HUES6 (cell line): ENCODE results near the gene PLA2G6.

Source experiments
- H3K27ac ChIP-seq: 2 replicates; pipeline ENCODE4 v1.7.0; 2013; ENCODE audit warnings: low read depth, mild to moderate bottlenecking, low read length, inconsistent platforms
- H3K27me3 ChIP-seq: 2 replicates; pipeline ENCODE4 v1.6.1; 2013; ENCODE audit warnings: low read length; ENCODE audit not compliant: control insufficient read depth, insufficient read depth
- H3K36me3 ChIP-seq: 2 replicates; pipeline ENCODE4 v1.6.1; 2013; ENCODE audit warnings: low read length; ENCODE audit not compliant: control insufficient read depth, insufficient read depth
- H3K4me1 ChIP-seq: 2 replicates; pipeline ENCODE4 v1.6.1; 2013; ENCODE audit warnings: low read length; ENCODE audit not compliant: control insufficient read depth, insufficient read depth
- H3K4me3 ChIP-seq: 2 replicates; pipeline ENCODE4 v1.5.1; 2013; ENCODE audit warnings: low read depth, low read length
- H3K9ac ChIP-seq: one replicate; pipeline ENCODE4 v1.6.1; 2013; ENCODE audit warnings: mild to moderate bottlenecking, low read length
- H3K9me3 ChIP-seq: 2 replicates; pipeline ENCODE4 v1.6.1; 2013; ENCODE audit warnings: low read depth, low read length; ENCODE audit not compliant: control insufficient read depth, insufficient read depth

PLA2G6 gene

GRCh38 chr22:38212442-38212841 lies 30.8 kb upstream of the PLA2G6 start:
- no peaks in the 10 kb centered on the region for H3K9me3 ChIP-seq
- H3K36me3 ChIP-seq = no peaks in the 10 kb centered on the region
- no peak overlapping the region for H3K27ac ChIP-seq
- no peak overlapping the region for H3K4me3 ChIP-seq
- no peak overlapping the region for H3K9ac ChIP-seq
- peaks cover 17% of the 10 kb centered on the region for H3K4me1 ChIP-seq
- peaks cover 15% of the 10 kb centered on the region for H3K27me3 ChIP-seq

GRCh38 chr22:38211556-38211955 lies 29.9 kb upstream of the PLA2G6 start:
- Histone ChIP-seq H3K27me3 (peaks cover 15% of the 10 kb centered on the region), H3K36me3 (no peaks in the 10 kb centered on the region), H3K4me3 (no peak overlapping the region), H3K9ac (no peak overlapping the region), H3K9me3 (no peaks in the 10 kb centered on the region), H3K27ac (no peak overlapping the region), H3K4me1 (peaks cover 17% of the 10 kb centered on the region)

- Histone ChIP-seq H3K9me3 (no peaks in the 10 kb centered on the region), H3K9ac (no peak overlapping the region), H3K27me3 (peaks cover 9% of the 10 kb centered on the region), H3K27ac (no peak overlapping the region), H3K4me1 (peaks cover under 1% of the 10 kb centered on the region; the same call in 1 of the 2 replicates), H3K4me3 (no peak overlapping the region), H3K36me3 (no peaks in the 10 kb centered on the region)
Measured at GRCh38 chr22:38208551-38208968, 26.9 kb upstream of the PLA2G6 start.

- no peak overlapping the region for H3K27ac ChIP-seq
- H3K36me3 ChIP-seq = no peaks in the 10 kb centered on the region
- no peak overlapping the region for H3K9ac ChIP-seq
- H3K27me3 ChIP-seq = peaks cover 4% of the 10 kb centered on the region; the same call in 1 of the 2 replicates
- H3K9me3 ChIP-seq = no peaks in the 10 kb centered on the region
- no peaks in the 10 kb centered on the region for H3K4me1 ChIP-seq
- H3K4me3 ChIP-seq = no peak overlapping the region
Measured at GRCh38 chr22:38207898-38208432, 26.3 kb upstream of the PLA2G6 start.

- Histone ChIP-seq H3K9ac (no peak overlapping the region), H3K36me3 (no peaks in the 10 kb centered on the region), H3K27ac (no peak overlapping the region), H3K4me3 (no peak overlapping the region), H3K4me1 (peaks cover 5% of the 10 kb centered on the region; the same call in 1 of the 2 replicates), H3K27me3 (peaks cover 4% of the 10 kb centered on the region; the same call in 1 of the 2 replicates), H3K9me3 (no peaks in the 10 kb centered on the region)
Measured at GRCh38 chr22:38205261-38206128, 23.9 kb upstream of the PLA2G6 start.

GRCh38 chr22:38204784-38205183 lies 23.2 kb upstream of the PLA2G6 start:
- no peak overlapping the region for H3K4me3 ChIP-seq
- H3K27ac ChIP-seq = no peak overlapping the region
- H3K4me1 ChIP-seq = peaks cover 5% of the 10 kb centered on the region; the same call in 1 of the 2 replicates

GRCh38 chr22:38203855-38204514 lies 22.4 kb upstream of the PLA2G6 start:
- Histone ChIP-seq H3K9ac (no peak overlapping the region), H3K4me1 (peaks cover 5% of the 10 kb centered on the region; the same call in 1 of the 2 replicates), H3K36me3 (no peaks in the 10 kb centered on the region)

More at GRCh38 chr22:38204784-38205183, 23.2 kb upstream of the PLA2G6 start:
- Histone ChIP-seq H3K27me3 (peaks cover 4% of the 10 kb centered on the region; the same call in 1 of the 2 replicates), H3K36me3 (no peaks in the 10 kb centered on the region), H3K9me3 (no peaks in the 10 kb centered on the region), H3K9ac (no peak overlapping the region)

GRCh38 chr22:38203090-38203810 lies 21.6 kb upstream of the PLA2G6 start:
- Histone ChIP-seq H3K36me3 (no peaks in the 10 kb centered on the region), H3K4me1 (peaks cover 5% of the 10 kb centered on the region; the same call in 1 of the 2 replicates), H3K4me3 (peak overlapping the region; percentile 95), H3K27ac (no peak overlapping the region), H3K9ac (peak overlapping the region; percentile 93), H3K27me3 (peaks cover 4% of the 10 kb centered on the region; the same call in 1 of the 2 replicates), H3K9me3 (no peaks in the 10 kb centered on the region)

More at GRCh38 chr22:38203855-38204514, 22.4 kb upstream of the PLA2G6 start:
- no peak overlapping the region for H3K27ac ChIP-seq
- peak overlapping the region; percentile 95; the same call in 1 of the 2 replicates for H3K4me3 ChIP-seq
- H3K27me3 ChIP-seq = peaks cover 4% of the 10 kb centered on the region; the same call in 1 of the 2 replicates
- H3K9me3 ChIP-seq = no peaks in the 10 kb centered on the region

GRCh38 chr22:38202437-38203089 lies 20.9 kb upstream of the PLA2G6 start:
- peak overlapping the region; percentile 93 for H3K9ac ChIP-seq
- peaks cover 5% of the 10 kb centered on the region; the same call in 1 of the 2 replicates for H3K4me1 ChIP-seq
- H3K4me3 ChIP-seq = peak overlapping the region; percentile 95
- peaks cover 4% of the 10 kb centered on the region; the same call in 1 of the 2 replicates for H3K27me3 ChIP-seq
- no peaks in the 10 kb centered on the region for H3K9me3 ChIP-seq
- peak overlapping the region; percentile 89; the same call in 1 of the 2 replicates for H3K27ac ChIP-seq
- no peaks in the 10 kb centered on the region for H3K36me3 ChIP-seq
